ENCODE measurements around the gene PRPS1.
"Not testable (repeated sequence)": the region's sequence is repeated elsewhere in the genome, so short reads cannot be mapped to it uniquely, and the experiment has no call there.

Gene PRPS1

GRCh38 chrX:107630031-107630689 is 1.9 kb downstream of the PRPS1 start:
- DNase-seq, result peak; percentile 12

GRCh38 chrX:107632346-107632745 is 4.0 kb downstream of the PRPS1 start:
- DNase-seq, result no peak

- DNase-seq, result no peak
These were observed 18.4 kb downstream of the PRPS1 start for GRCh38 chrX:107646735-107647134.

GRCh38 chrX:107648332-107648731 is 20.0 kb downstream of the PRPS1 start:
- DNase-seq, result no peak

GRCh38 chrX:107654566-107654871 is 26.2 kb downstream of the PRPS1 start:
- DNase-seq, result no peak

GRCh38 chrX:107654872-107655761 is 26.8 kb downstream of the PRPS1 start:
- DNase-seq, result peak; percentile 10

- no peak for DNase-seq
These were observed 28.7 kb downstream of the PRPS1 start for GRCh38 chrX:107656978-107657377.

GRCh38 chrX:107658660-107659059 is 30.4 kb downstream of the PRPS1 start:
- no peak for DNase-seq

GRCh38 chrX:107659286-107659685 is 31.0 kb downstream of the PRPS1 start:
- no peak for DNase-seq

- peak; percentile 2 for DNase-seq
These were observed 31.5 kb downstream of the PRPS1 start for GRCh38 chrX:107659768-107660167.

- DNase-seq, result no peak
These were observed 33.8 kb downstream of the PRPS1 start for GRCh38 chrX:107662145-107662544.

GRCh38 chrX:107662824-107663223 is 34.5 kb downstream of the PRPS1 start:
- DNase-seq, result no peak

- DNase-seq, result no peak
These were observed 38.6 kb downstream of the PRPS1 start for GRCh38 chrX:107666931-107667330.

- DNase-seq, result no peak
These were observed 39.1 kb downstream of the PRPS1 start for GRCh38 chrX:107667426-107667825.

GRCh38 chrX:107668710-107669109 is 40.4 kb downstream of the PRPS1 start:
- DNase-seq, result not testable (repeated sequence)

GRCh38 chrX:107669261-107669660 is 41.0 kb downstream of the PRPS1 start:
- DNase-seq, result no peak

GRCh38 chrX:107669885-107670628 is 41.7 kb downstream of the PRPS1 start:
- no peak for DNase-seq

- DNase-seq, result not testable (repeated sequence)
These were observed 42.9 kb downstream of the PRPS1 start for GRCh38 chrX:107671256-107671655.

- peak; percentile 32 for DNase-seq
These were observed 44.7 kb downstream of the PRPS1 start for GRCh38 chrX:107672955-107673378.

- no peak for DNase-seq
These were observed 45.1 kb downstream of the PRPS1 start for GRCh38 chrX:107673431-107673830.

GRCh38 chrX:107673933-107674479 is 45.7 kb downstream of the PRPS1 start:
- DNase-seq, result no peak

GRCh38 chrX:107674480-107675364 is 46.4 kb downstream of the PRPS1 start:
- DNase-seq, result no peak

GRCh38 chrX:107675365-107675654 is 47.0 kb downstream of the PRPS1 start:
- DNase-seq, result no peak
